Heart left ventricle (tissue), 16 donors: ENCODE data around the gene PRDX6. TPM values are rescaled to one million over a fixed set of nuclear protein-coding genes. Genes with fewer than 3 reads are reported as not detected.

Experiments
- ATAC-seq, 4 donors: fragments of 200-7000 bp; cut with Tn5 transposase; one replicate each; pipeline ENCODE4 v1.9.1; 2020 to 2022; ENCODE audit warnings: moderate library complexity in 4 of 4, mild to moderate bottlenecking in 3 of 4, moderate number of reproducible peaks in 1 of 4
- DNase-seq, 5 donors: peaks; one replicate each; pipeline ENCODE4 v3.0.0-alpha.2; 2020
- H3K27ac ChIP-seq, 12 donors: fragments of 200-600 bp; sonication (generic) in 4 of 12; one replicate each; pipeline versions ENCODE4 v1.5.0 to v1.8.0; 2016 to 2022; ENCODE audit warnings: mild to moderate bottlenecking in 2 of 12
- H3K27me3 ChIP-seq, 9 donors: fragments of 200-600 bp; sonication (generic) in 2 of 9; one replicate each; pipeline versions ENCODE4 v1.5.1 to v1.8.0; 2016 to 2022; ENCODE audit warnings: mild to moderate bottlenecking in 3 of 9
- H3K36me3 ChIP-seq, 9 donors: fragments of 200-600 bp; sonication (generic) in 2 of 9; one replicate each; pipeline versions ENCODE4 v1.5.0 to v1.8.0; 2018 to 2022; ENCODE audit warnings: mild to moderate bottlenecking in 2 of 9
- H3K4me1 ChIP-seq, 12 donors: fragments of 200-600 bp; sonication (generic) in 4 of 12; one replicate each; pipeline versions ENCODE4 v1.5.0 to v1.8.0; 2016 to 2022; ENCODE audit warnings: mild to moderate bottlenecking in 3 of 12
- H3K4me3 ChIP-seq, 12 donors: fragments of 200-600 bp; sonication (generic) in 4 of 12; one replicate each; pipeline versions ENCODE4 v1.5.0 to v1.8.0; 2017 to 2022; ENCODE audit warnings: mild to moderate bottlenecking in 9 of 12, moderate library complexity in 4 of 12
- H3K9me3 ChIP-seq, 12 donors: fragments of 200-600 bp; sonication (generic) in 4 of 12; one replicate each; pipeline versions ENCODE4 v1.5.0 to v1.8.0; 2016 to 2022; ENCODE audit warnings: mild to moderate bottlenecking in 1 of 12
- POLR2A ChIP-seq, 2 donors: fragments of 450-650 bp; IDR thresholded peaks; one replicate each; pipeline ENCODE4 v1.6.1; 2017; ENCODE audit warnings: antibody characterized with exemption in 2 of 2, mild to moderate bottlenecking in 2 of 2, moderate library complexity in 2 of 2
- WGBS, 4 donors: extraction: QIAGEN DNeasy Blood & Tissue Kit in 2 of 4; methylation state at CpG; one replicate each; pipeline versions ENCODE4 v1.1.5 to v1.1.7; 2013 to 2018; 5-methylcytosine and 5-hydroxymethylcytosine counted together
- intact Hi-C, 10 donors: fragments of 100-400 bp; cut with DNase I; formaldehyde crosslinking; loops; one replicate each; pipeline versions ENCODE4 v1.11.1 to v1.14.2; 2022
- polyA plus RNA-seq, 2 donors: library from polyadenylated mRNA; stranded (reverse); fragments of 200-250 nt; gene quantifications; one replicate each; pipeline ENCODE4 v1.2.3, GENCODE V29; 2013
- total RNA-seq, 9 donors: library from RNA; depleted of rRNA in 2 of 9; stranded (reverse); fragments of >200 nt in 2 of 9; fragmentation: NEBNext Ultra II Directional in 3 of 9; extraction: Animal tissue kit (Norgen Biotek cat#: 25700) in 3 of 9; gene quantifications; one replicate each; pipeline versions ENCODE4 v1.1.0 to v1.2.4, GENCODE V29; 2016 to 2023
- TF ChIP-seq, protein P1 (sequence below), 12 donors: fragments of 200-600 bp; sonication (generic) in 4 of 12; IDR thresholded peaks; one replicate each; pipeline versions ENCODE4 v1.5.0 to v1.8.0; 2018 to 2022; ENCODE audit warnings: antibody characterized with exemption in 12 of 12, mild to moderate bottlenecking in 5 of 12
- donor health status: ischemic (EF 13 %, LVEDD 7.1; RV severe dilation, severe dysfunction).
- donor health status: healthy with polysubstance abuse.
- donor health status: DM: no; HTN: yes; CAD: no.
- donor health status: DM: no; HTN: no; CAD: no.
- donor health status: ischemic (EF 25% LVEDD 6.9; RV normal size, moderate dysfunction).
- donor health status: ischemic (EF 25% LVEDD 5.7; RV mildly dilated, moderate dysfunction).
- donor health status: healthy.
- donor health status: DM: yes; HTN: yes; CAD: no.
- donor health status: ischemic (EF 35%, LVEDD 5.7; RV mildly dilated, moderate dysfunction).
- donor health status: nonischemic (EF 11% LVEDD 7.7; RV severe dilation, severe dysfunction).
- donor health status: DM: yes; HTN: yes; CAD: no.
- donor health status: PGD.
- donor health status: ischemic (EF 29% LVEDD 5.4; RV normal size, mild dysfunction).
- donor health status: nonischemic (EF 23%, LVEDD 6.1; RV moderate dilation, normal function).

The PRDX6 gene
- total and polyA plus RNA-seq, 11 donors, result 237 to 635 (median 433) TPM

GRCh38 chr1:173431304-173432045 lies 45.7 kb upstream of the PRDX6 start:
- intact Hi-C loops, result loop anchor here (1.0 to 10.0 kb wide), 10 partner anchors 45 to 643 kb away; partner anchors contain the start of genes KLHL20 (in 8 of the 10), PRDX6 (in 8 of the 10), CENPL (in 7 of the 10) and DARS2 (in 7 of the 10)
- ATAC-seq (peak; percentile 63 to 81 (median 69)), DNase-seq (peak; percentile 82 to 92 (median 88))
- H3K36me3 ChIP-seq, result no peaks in the 10 kb centered on the region
- TF ChIP-seq POLR2A (IDR thresholded peaks at IDR 0.05), result no peak
- TF ChIP-seq, protein P1, sequence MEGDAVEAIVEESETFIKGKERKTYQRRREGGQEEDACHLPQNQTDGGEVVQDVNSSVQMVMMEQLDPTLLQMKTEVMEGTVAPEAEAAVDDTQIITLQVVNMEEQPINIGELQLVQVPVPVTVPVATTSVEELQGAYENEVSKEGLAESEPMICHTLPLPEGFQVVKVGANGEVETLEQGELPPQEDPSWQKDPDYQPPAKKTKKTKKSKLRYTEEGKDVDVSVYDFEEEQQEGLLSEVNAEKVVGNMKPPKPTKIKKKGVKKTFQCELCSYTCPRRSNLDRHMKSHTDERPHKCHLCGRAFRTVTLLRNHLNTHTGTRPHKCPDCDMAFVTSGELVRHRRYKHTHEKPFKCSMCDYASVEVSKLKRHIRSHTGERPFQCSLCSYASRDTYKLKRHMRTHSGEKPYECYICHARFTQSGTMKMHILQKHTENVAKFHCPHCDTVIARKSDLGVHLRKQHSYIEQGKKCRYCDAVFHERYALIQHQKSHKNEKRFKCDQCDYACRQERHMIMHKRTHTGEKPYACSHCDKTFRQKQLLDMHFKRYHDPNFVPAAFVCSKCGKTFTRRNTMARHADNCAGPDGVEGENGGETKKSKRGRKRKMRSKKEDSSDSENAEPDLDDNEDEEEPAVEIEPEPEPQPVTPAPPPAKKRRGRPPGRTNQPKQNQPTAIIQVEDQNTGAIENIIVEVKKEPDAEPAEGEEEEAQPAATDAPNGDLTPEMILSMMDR (IDR thresholded peaks at IDR 0.05), result peak; percentile 85 to 95 (median 90)
- H3K4me3 ChIP-seq, result no peak overlapping the region
- H3K4me1 ChIP-seq, result peaks cover 0 to 30% (median 26%) of the 10 kb centered on the region in 12 donors
- no peaks in the 10 kb centered on the region for H3K9me3 ChIP-seq
- H3K27me3 ChIP-seq, result no peaks in the 10 kb centered on the region
- 30 to 35% (median 33%) methylated on average over 6 of the region's 6 CpGs for WGBS, 4 donors
- H3K27ac ChIP-seq, result peak overlapping the region in 3 of 12 donors; percentile 87 to 90 (median 89)

DNA sequence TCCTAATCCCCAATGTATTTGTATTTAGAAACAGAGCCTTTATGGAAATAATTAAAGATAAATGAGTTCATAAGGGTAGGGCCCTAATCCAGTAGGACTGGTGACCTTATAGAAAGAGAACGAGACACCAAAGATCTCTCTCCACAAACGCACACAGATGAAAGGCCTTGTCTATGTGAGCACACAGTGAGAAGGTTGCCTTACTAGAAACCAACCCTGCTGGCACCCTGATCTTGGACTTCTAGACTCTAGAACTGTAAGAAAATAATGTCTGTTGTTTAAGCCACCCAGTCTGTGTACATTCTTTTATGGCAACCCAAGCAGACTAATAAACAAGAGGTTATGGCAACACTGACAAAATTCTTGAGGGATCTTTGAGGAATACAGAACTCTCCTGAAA lies 44.8 kb upstream of the PRDX6 start:
- DNase-seq (no peak), ATAC-seq (no peak)
- H3K27ac ChIP-seq, result no peak overlapping the region
- intact Hi-C loops, result loop anchor here in 7 of 10 donors (5.0 to 10.0 kb wide), 6 partner anchors 45 to 642 kb away; partner anchors contain the start of genes KLHL20 (in 5 of the 7), CENPL (in 3 of the 7), DARS2 (in 3 of the 7) and PRDX6 (in 2 of the 7)
- no peaks in the 10 kb centered on the region for H3K27me3 ChIP-seq
- TF ChIP-seq, protein P1 (IDR thresholded peaks at IDR 0.05), result no peak
- no peak for TF ChIP-seq POLR2A (IDR thresholded peaks at IDR 0.05)
- WGBS, 4 donors, result 87 to 95% (median 94%) methylated on average over 2 of the region's 2 CpGs
- H3K36me3 ChIP-seq, result no peaks in the 10 kb centered on the region
- no peak overlapping the region for H3K4me3 ChIP-seq
- no peaks in the 10 kb centered on the region for H3K9me3 ChIP-seq
- peaks cover 0 to 30% (median 26%) of the 10 kb centered on the region in 12 donors for H3K4me1 ChIP-seq

DNA sequence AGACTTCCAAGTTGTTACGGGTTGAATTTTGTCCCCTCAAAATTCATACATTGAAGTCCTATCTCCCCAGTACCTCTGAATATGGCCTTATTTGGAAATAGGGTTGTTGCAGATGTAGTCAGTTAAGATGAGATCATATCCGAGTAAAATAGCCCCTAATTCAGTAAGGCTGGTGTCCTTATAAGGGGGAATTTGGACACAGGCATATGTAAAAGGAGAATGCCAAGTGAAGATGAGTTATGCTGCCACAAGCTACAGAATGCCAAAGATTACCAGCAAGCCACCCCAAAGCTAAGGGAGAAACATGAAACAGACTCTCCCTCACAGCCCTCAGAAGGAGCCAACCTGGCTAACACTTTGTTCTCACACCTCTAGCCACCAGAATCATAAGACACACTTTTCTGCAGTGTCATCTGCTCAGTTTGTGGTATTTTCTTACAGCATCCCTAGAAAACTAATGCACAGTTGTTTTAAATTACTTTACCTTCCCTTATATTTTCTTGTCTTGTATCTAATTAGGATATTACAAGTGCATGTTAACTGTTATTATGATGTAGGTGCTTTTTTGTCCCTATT lies 43.3 kb upstream of the PRDX6 start:
- Histone ChIP-seq H3K9me3 (no peaks in the 10 kb centered on the region), H3K4me3 (no peak overlapping the region), H3K4me1 (peaks cover 0 to 28% (median 23%) of the 10 kb centered on the region in 12 donors), H3K36me3 (peaks cover 0 to 4% (median 0%) of the 10 kb centered on the region in 9 donors), H3K27ac (no peak overlapping the region), H3K27me3 (no peaks in the 10 kb centered on the region)
- TF ChIP-seq POLR2A (IDR thresholded peaks at IDR 0.05), result no peak
- TF ChIP-seq, protein P1 (IDR thresholded peaks at IDR 0.05), result no peak
- WGBS, 4 donors, result 88 to 95% (median 94%) methylated on average over 2 of the region's 2 CpGs
- intact Hi-C loops, result loop anchor here in 7 of 10 donors (5.0 to 10.0 kb wide), 6 partner anchors 43 to 641 kb away; partner anchors contain the start of genes KLHL20 (in 5 of the 7), CENPL (in 3 of the 7), DARS2 (in 3 of the 7) and PRDX6 (in 2 of the 7)
- no peak for ATAC-seq
- DNase-seq, result no peak
